A549 (cell line): ENCODE data around the gene HERC4.

Source experiments
- BHLHE40 ChIP-seq: IDR thresholded peaks from 2 replicates; pipeline ENCODE4 v1.6.1; 2012; ENCODE audit warnings: low read depth, low read length, inconsistent platforms
- POLR2A ChIP-seq: IDR thresholded peaks from 2 replicates; pipeline ENCODE4 v1.6.1; 2012; ENCODE audit warnings: mild to moderate bottlenecking, low read length
- RAD21 ChIP-seq, 2 experiments: fragments of >200 bp in 1 of 2; sonication (Bioruptor Twin) in 1 of 2; formaldehyde crosslinking in 1 of 2; IDR thresholded peaks in 1 of 2; conservative IDR thresholded peaks in 1 of 2; 2 replicates in 1 of 2; 3 replicates in 1 of 2; pipeline ENCODE4 v1.6.1; 2012 to 2018; ENCODE audit warnings: inconsistent platforms in 1 of 2
- SMC3 ChIP-seq: fragments of >200 bp; sonication (Bioruptor Twin); formaldehyde crosslinking; IDR thresholded peaks from 3 replicates; pipeline ENCODE4 v1.6.1; 2018; ENCODE audit warnings: inconsistent platforms
- ZFP36 ChIP-seq: fragments of 450-650 bp; IDR thresholded peaks from 2 replicates; pipeline ENCODE4 v1.6.1; 2014; ENCODE audit warnings: borderline replicate concordance; ENCODE audit not compliant: partially characterized antibody
- TF ChIP-seq, protein P1 (sequence below): fragments of >200 bp; sonication (Bioruptor Twin); formaldehyde crosslinking; IDR thresholded peaks from 3 replicates; pipeline ENCODE4 v1.5.1; 2016
- TF ChIP-seq, protein P2 (sequence below): fragments of >200 bp; sonication (Bioruptor Twin); formaldehyde crosslinking; IDR thresholded peaks from 3 replicates; pipeline ENCODE4 v1.6.1; 2016
- TF ChIP-seq, protein P3 (sequence below): IDR thresholded peaks from 2 replicates; pipeline ENCODE4 v1.6.1; 2012

DNA sequence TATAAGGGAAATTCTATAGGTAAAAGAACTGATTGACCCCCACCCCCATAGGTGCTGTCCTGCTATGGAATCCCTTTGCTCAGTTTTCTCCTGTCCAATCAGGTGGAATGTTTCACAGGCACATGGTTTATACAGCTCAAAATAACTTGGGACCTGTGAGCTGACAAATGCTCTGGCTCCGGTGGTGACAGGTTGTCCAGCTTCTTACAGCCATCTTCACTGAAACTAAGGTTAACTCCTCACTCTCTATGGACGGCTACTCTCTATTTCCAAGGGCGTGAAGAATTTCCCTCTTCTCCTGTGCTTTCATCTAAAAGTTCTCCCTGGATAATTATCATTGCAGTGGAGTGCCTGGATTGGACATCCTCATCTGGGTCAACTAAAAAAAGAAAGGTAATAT lies 34.2 kb upstream of the HERC4 start, which contains the start of gene MYPN:
- TF ChIP-seq BHLHE40: no peak
- TF ChIP-seq, protein P1, sequence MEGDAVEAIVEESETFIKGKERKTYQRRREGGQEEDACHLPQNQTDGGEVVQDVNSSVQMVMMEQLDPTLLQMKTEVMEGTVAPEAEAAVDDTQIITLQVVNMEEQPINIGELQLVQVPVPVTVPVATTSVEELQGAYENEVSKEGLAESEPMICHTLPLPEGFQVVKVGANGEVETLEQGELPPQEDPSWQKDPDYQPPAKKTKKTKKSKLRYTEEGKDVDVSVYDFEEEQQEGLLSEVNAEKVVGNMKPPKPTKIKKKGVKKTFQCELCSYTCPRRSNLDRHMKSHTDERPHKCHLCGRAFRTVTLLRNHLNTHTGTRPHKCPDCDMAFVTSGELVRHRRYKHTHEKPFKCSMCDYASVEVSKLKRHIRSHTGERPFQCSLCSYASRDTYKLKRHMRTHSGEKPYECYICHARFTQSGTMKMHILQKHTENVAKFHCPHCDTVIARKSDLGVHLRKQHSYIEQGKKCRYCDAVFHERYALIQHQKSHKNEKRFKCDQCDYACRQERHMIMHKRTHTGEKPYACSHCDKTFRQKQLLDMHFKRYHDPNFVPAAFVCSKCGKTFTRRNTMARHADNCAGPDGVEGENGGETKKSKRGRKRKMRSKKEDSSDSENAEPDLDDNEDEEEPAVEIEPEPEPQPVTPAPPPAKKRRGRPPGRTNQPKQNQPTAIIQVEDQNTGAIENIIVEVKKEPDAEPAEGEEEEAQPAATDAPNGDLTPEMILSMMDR: no peak
- TF ChIP-seq, protein P2, sequence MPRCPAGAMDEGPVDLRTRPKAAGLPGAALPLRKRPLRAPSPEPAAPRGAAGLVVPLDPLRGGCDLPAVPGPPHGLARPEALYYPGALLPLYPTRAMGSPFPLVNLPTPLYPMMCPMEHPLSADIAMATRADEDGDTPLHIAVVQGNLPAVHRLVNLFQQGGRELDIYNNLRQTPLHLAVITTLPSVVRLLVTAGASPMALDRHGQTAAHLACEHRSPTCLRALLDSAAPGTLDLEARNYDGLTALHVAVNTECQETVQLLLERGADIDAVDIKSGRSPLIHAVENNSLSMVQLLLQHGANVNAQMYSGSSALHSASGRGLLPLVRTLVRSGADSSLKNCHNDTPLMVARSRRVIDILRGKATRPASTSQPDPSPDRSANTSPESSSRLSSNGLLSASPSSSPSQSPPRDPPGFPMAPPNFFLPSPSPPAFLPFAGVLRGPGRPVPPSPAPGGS: no peak
- TF ChIP-seq POLR2A: no peak
- TF ChIP-seq SMC3: no peak
- TF ChIP-seq, protein P3, sequence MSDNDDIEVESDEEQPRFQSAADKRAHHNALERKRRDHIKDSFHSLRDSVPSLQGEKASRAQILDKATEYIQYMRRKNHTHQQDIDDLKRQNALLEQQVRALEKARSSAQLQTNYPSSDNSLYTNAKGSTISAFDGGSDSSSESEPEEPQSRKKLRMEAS: no peak
- no peak for TF ChIP-seq ZFP36
- TF ChIP-seq RAD21 (conservative IDR thresholded peaks at IDR 0.05 in 1 of 2, IDR thresholded peaks at IDR 0.05 in 1 of 2): no peak
